ENCODE results near the gene PLXDC2.

The PLXDC2 gene

DNA sequence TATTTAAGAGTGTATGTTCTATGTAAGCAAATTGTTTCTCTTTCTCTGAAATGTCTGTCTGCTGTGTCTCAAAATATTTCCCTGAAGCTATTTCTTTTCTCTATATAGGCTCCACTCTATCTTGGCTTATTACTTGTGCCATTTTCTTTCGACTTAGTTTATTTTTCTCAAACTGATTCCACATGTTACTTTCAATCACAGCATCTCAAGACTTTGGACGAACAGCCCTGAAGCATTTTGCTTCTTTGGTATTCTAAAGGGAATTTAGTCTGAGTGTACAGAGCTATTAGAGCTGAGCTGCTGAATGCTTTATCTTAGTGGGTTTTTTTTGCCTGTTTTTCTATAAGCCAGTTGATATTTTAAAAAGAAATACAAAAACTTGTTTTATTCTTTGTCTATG, 95.7 kb downstream of the PLXDC2 start:
- DNase-seq (ENCODE audit: low spot score): no peak

DNA sequence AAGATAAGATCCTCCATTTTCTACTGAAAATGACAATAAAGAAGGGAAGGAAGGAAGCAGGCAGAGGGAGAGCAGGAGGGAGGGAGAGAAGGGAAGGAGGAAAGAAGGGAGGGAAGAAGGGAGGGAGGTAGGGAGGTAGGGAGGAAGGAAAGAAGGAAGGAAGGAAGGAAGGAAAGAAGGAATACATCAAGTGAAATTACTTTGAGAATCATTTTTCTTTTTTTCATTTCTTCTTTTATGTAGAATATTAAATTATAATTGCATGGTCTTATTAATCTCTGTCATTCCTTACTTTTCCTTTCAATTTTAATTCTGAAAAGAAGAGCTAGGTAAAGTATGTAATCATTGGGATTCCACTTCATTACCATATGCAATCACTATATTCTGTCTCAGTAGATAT, 97.8 kb downstream of the PLXDC2 start:
- no peak for DNase-seq (ENCODE audit: low spot score)

GRCh38 chr10:19915125-19915524, 98.9 kb downstream of the PLXDC2 start:
- no peak for DNase-seq (ENCODE audit: low spot score)

DNA sequence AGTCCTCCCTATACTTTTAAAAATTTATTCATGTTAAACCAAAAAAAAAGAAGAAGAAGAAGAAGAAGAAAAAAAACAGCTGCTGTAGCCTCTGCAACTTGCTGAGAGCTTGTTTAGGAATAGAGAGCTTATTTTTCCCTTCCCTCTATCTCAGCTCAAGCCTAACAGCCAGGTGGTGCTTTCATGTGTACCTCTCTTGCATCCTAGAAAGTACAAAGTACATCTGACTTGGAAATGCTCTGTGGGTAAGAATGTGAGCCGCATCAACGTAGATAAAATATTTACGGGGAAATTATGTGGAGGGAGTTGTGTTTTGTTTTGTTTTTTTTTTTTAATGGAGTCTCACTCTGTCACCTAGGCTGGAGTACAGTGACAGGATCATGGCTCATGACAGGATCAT, 99.6 kb downstream of the PLXDC2 start:
- DNase-seq (ENCODE audit: low spot score): no peak

DNA sequence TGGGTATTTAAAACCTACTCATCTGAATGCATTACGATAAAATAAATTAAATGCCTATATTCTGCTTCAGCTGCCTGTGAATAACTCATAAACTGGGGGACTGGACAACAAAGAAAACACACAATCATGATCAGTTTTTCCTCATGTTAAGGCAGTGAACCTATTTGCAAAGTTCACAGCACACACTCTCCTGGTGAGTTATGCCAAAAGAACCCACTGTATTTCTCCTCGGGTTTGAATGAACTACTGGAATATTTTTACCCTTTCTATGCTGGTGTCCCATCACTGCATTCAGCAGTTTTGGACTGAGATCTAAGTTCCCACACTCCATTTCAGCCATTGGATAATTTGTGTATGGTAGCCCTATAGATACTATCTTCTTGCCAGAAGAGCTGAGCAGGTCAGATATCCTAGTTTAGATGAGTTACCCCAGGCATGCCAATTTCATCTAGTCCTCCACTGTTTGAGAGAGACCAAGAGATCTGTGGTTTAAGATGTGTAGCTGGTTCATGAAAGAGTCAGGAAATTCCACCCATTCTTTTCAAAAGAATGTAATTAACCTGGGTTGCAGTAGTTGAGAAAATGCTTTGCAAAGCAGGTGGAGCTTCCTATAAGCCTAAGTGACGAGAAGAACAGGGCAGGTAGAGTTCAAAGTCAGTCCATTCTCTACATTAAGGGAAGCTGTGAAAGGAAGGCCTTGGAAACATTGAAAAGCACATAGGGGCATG, 101.7 kb downstream of the PLXDC2 start:
- DNase-seq (ENCODE audit: low spot score): no peak

DNA sequence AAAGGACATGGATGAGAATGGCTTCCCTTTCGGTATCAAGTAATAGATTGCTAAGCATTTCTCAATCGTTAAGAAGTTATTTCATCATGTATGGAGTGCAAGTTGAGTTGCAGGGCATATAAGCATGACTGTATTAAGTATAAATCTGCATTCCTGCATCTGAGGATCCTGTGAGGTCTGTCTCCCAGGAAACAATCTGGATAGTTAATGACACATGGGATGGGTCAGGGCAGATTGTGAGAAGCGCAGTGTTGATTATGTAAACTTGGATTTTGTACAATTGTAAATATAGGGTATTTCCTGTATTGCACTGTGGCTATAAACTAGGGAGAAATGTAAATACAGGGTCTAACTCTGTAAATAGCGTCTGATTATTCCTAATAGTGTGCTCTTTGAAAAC, 102.6 kb downstream of the PLXDC2 start:
- DNase-seq (ENCODE audit: low spot score): no peak

- DNase-seq (ENCODE audit: low spot score): no peak
Observed at GRCh38 chr10:19919671-19920070, 103.4 kb downstream of the PLXDC2 start.

- no peak for DNase-seq (ENCODE audit: low spot score)
Observed at GRCh38 chr10:19920075-19920726, 104.0 kb downstream of the PLXDC2 start.

- DNase-seq (ENCODE audit: low spot score): peak; percentile 56
Observed at GRCh38 chr10:19921300-19922140, 105.3 kb downstream of the PLXDC2 start.

- DNase-seq (ENCODE audit: low spot score): peak; percentile 65
Observed at GRCh38 chr10:19922236-19922963, 106.2 kb downstream of the PLXDC2 start.

- no peak for DNase-seq (ENCODE audit: low spot score)
Observed at GRCh38 chr10:19925064-19925463, 108.8 kb downstream of the PLXDC2 start.

DNA sequence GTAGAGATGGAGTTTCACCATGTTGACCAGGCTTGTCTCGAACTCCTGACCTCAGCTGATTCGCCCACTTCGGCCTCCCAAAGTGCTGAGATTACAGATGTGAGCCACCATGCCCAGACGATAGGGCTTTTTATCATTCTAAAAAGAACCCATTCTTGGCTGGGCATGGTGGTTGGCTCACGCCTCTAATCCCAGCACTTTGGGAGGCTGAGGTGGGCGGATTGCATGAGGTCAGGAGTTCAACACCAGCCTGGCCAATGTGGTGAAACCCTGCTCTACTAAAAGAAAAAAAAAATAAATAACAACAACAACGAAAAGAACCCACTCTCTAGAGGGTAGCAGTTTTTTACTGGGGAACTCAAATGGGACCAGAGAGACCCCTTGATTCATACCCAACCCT, 112.7 kb downstream of the PLXDC2 start:
- no peak for DNase-seq (ENCODE audit: low spot score)

GRCh38 chr10:19929506-19930140, 113.4 kb downstream of the PLXDC2 start:
- DNase-seq (ENCODE audit: low spot score): peak; percentile 53

DNA sequence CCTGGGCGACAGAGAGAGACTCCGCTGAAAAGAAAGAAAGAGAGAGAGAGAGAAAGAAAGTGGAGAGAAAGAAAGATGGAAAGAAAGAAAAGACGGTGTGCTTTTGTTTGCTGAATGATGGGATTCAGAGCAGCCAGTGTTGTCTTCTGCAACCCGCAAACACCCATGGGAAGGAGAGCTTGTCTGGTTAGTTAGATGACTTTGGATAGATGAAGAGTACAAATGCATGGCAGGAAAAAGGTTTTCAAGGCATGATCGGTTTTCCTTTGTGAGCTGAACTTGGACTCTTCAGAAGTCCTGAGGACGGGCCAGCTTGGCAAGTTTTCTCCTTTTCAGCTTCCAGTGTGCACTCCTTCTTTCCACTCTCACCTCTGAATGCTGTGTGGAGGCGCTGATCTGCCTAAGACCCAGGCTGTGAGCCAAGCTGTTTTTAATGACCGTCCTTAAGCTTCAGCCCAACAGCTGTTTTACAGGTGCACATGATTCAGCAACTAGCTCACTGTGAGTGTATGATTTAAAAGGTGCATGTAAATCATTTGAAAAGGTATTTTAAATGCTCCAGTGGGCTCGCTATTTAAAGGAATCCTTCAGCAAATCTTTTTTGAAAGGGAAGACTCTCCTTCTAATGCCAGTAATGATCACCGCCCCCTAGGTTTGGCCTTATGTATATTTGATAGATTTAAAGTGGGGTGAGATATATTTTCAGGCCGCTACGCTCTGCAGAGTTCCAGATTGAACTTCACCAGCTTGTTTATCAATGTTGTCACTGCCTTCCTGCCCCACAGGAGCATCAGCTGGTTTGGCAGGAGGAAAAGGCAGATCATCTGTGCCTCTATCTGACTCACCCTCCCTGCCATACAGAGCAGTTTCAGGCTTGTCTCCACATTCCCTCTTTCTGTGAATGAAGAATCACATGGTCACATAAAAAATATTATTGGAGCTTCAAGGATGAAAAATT, 115.0 kb downstream of the PLXDC2 start:
- peak; percentile 41 for DNase-seq (ENCODE audit: low spot score)

DNA sequence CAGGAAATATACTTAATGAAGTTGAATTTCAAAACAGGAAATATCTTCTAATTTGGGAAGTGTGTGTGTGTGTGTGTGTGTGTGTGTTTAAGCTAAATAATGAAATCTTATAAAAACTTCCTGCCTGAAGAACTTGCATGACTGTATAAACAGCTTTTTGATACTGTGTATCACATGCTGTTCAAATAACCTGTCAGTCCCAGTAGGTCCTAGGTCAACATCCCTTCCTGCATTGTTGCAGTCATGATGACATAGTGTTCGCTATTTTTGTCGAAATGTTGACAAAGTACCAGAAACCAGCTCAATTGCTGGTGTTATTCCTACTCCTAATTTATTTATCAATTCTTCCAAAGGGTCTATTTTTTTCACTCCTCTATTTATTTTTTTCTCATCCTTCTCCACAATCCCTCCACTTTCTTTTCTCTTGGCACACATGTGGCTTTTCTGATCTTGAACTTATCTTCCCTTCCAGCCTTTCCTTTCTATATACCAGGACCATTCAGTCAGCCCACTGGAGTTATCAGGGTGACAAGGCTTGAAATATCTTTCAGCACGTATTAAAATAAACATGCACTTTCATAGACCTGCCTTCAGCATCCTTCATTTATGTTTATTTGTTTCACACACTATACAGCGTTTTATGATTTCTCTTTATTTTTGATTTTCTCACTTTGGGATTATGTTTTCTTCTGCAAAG, 115.8 kb downstream of the PLXDC2 start:
- DNase-seq (ENCODE audit: low spot score): no peak

DNA sequence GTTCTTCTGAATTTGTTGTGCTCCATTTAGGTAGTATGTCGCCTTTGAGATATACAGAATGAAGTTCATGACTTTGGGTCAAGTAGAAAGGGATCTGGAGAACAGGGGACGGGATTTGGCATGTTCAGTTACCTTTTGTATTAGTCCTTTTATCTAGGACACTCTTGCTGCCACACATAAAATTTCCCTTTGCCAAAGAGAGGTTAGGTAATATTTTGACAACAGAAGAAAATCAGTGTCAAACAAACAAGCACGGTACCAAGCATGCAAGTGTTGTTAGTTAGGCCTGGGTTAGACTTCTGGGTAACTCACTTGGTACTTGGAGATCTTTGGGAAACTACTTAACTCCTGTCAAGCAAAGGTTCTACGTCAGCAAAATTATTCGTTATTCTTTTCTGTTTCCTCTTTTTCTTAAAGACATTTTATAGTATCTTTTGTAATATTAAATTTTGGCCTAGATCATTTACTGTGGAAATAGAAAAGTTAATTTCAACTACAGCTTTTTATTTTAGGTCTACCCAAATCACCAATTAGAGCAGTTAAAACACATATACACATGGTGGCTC, 116.7 kb downstream of the PLXDC2 start:
- DNase-seq (ENCODE audit: low spot score): no peak

GRCh38 chr10:19933772-19934171, 117.5 kb downstream of the PLXDC2 start:
- DNase-seq (ENCODE audit: low spot score): no peak

DNA sequence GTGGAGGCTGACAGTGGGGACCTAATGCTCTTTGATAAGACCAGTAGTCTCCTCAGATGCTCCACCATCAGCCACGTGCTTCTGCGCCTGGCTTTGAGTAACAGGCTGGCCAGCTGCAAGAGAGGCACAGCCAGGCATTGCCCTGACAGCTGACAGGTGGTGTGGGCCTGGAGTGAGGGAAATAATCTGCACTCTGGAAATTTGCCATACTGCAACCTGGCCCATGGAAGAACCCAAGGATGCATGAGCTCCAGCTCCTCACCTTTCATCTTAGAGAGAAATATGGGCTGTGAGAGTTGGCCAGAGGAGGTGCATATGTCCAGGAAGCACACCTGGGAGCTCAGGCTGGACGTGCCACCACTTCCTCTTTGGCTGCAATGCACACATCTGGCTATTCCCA, 118.9 kb downstream of the PLXDC2 start:
- no peak for DNase-seq (ENCODE audit: low spot score)

GRCh38 chr10:19936289-19936688, 120.1 kb downstream of the PLXDC2 start:
- no peak for DNase-seq (ENCODE audit: low spot score)

DNA sequence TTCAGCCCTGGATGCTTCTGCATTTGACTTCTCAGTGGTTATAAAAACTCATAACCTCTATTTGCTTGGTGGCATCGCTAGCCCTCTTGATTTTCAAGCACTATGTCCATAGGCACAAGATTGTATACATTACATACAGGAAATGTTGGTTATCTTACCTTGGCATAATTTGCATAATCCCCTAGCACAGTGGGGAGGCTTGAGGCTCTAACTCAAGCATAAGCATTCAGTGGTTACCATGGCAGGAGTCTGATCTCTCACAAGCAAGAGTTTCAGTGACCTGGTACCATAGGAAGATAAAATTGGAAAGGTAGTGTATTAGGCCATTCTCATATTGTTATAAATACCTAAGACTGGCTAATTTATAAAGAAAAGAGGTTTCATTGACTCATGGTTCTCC, 121.8 kb downstream of the PLXDC2 start:
- DNase-seq (ENCODE audit: low spot score): no peak
